H1 (cell line): ENCODE results near the gene ITGB8. TPM values are rescaled to one million over a fixed set of nuclear protein-coding genes. Genes with fewer than 3 reads are reported as not detected.

Experiments
- BCL11A ChIP-seq, 2 experiments: IDR thresholded peaks; one replicate each; pipeline ENCODE4 v1.6.1; 2011; ENCODE audit warnings: low read depth in 2 of 2, low read length in 2 of 2, mild to moderate bottlenecking in 2 of 2
- NRF1 ChIP-seq: IDR thresholded peaks from 2 replicates; pipeline ENCODE4 v1.6.1; 2011; ENCODE audit warnings: mild to moderate bottlenecking, low read depth, low read length, improper control_type of control experiment
- SIX5 ChIP-seq: IDR thresholded peaks from 2 replicates; pipeline ENCODE4 v1.6.1; 2011; ENCODE audit warnings: mild to moderate bottlenecking, low read depth, low read length
- SP2 ChIP-seq: IDR thresholded peaks from 2 replicates; pipeline ENCODE4 v1.6.1; 2012; ENCODE audit warnings: mild to moderate bottlenecking, low read length, inconsistent platforms
- polyA plus RNA-seq, 7 experiments: library from polyadenylated mRNA; depleted of rRNA in 3 of 7; stranded (reverse) in 5 of 7; unstranded in 2 of 7; fragments of >200 nt in 5 of 7; fragments of 200-250 nt in 2 of 7; gene quantifications; 1 replicate in 5 of 7; 2 replicates in 1 of 7; 4 replicates in 1 of 7; pipeline versions ENCODE4 v1.2.1 to v1.2.3, GENCODE V29; 2011 to 2013; ENCODE audit warnings: missing spikeins in 2 of 7, mixed read lengths in 2 of 7
- total RNA-seq: library from RNA; stranded (reverse); fragmentation: NEBNext Ultra II Directional; extraction: Animal tissue kit (Norgen Biotek cat#: 25700); gene quantifications from 2 replicates; pipeline ENCODE4 v1.2.1, GENCODE V29; 2021
- TF ChIP-seq, protein P1 (sequence below): fragments of 300-600 bp; sonication (generic); IDR thresholded peaks from 2 replicates; pipeline ENCODE4 v1.7.1; 2012; ENCODE audit warnings: low read length, moderate library complexity, mild to moderate bottlenecking, inconsistent platforms; ENCODE audit not compliant: insufficient replicate concordance
- TF ChIP-seq, protein P2 (sequence below): IDR thresholded peaks from 2 replicates; pipeline ENCODE4 v1.6.1; 2011; ENCODE audit warnings: low read depth, mild to moderate bottlenecking, low read length; ENCODE audit not compliant: insufficient read depth
- TF ChIP-seq, protein P3 (sequence below): IDR thresholded peaks from 2 replicates; pipeline ENCODE4 v1.6.1; 2012; ENCODE audit warnings: inconsistent platforms

ITGB8 gene
- total and polyA plus RNA-seq, 2 of the 8 experiments (the other 6 are each of a cell fraction or from before 2014, with no cell fraction given) = 1.2 to 3.6 TPM

DNA sequence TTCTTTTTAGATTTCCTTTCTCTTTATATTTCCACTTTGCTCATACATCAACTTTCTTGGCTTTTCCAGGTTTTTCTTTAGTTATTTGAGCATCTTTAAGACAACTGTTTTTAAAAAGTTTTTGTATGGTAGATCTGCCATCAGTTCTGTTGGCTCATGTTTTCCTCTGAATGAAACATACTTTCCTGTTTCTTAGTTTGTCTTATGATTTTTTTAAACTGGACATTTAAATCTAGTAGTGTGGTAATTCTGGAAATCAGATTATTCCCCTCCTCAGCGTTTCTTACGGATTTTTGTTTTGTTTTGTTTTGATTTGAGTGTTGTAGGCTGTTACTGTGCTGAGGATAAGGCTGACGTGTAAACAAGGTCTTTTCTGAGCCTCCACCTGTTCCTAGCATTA is 33.8 kb upstream of the ITGB8 start (continued):
- no peak for TF ChIP-seq SIX5
- TF ChIP-seq SP2 = no peak
- no peak for TF ChIP-seq NRF1
- TF ChIP-seq, protein P1, sequence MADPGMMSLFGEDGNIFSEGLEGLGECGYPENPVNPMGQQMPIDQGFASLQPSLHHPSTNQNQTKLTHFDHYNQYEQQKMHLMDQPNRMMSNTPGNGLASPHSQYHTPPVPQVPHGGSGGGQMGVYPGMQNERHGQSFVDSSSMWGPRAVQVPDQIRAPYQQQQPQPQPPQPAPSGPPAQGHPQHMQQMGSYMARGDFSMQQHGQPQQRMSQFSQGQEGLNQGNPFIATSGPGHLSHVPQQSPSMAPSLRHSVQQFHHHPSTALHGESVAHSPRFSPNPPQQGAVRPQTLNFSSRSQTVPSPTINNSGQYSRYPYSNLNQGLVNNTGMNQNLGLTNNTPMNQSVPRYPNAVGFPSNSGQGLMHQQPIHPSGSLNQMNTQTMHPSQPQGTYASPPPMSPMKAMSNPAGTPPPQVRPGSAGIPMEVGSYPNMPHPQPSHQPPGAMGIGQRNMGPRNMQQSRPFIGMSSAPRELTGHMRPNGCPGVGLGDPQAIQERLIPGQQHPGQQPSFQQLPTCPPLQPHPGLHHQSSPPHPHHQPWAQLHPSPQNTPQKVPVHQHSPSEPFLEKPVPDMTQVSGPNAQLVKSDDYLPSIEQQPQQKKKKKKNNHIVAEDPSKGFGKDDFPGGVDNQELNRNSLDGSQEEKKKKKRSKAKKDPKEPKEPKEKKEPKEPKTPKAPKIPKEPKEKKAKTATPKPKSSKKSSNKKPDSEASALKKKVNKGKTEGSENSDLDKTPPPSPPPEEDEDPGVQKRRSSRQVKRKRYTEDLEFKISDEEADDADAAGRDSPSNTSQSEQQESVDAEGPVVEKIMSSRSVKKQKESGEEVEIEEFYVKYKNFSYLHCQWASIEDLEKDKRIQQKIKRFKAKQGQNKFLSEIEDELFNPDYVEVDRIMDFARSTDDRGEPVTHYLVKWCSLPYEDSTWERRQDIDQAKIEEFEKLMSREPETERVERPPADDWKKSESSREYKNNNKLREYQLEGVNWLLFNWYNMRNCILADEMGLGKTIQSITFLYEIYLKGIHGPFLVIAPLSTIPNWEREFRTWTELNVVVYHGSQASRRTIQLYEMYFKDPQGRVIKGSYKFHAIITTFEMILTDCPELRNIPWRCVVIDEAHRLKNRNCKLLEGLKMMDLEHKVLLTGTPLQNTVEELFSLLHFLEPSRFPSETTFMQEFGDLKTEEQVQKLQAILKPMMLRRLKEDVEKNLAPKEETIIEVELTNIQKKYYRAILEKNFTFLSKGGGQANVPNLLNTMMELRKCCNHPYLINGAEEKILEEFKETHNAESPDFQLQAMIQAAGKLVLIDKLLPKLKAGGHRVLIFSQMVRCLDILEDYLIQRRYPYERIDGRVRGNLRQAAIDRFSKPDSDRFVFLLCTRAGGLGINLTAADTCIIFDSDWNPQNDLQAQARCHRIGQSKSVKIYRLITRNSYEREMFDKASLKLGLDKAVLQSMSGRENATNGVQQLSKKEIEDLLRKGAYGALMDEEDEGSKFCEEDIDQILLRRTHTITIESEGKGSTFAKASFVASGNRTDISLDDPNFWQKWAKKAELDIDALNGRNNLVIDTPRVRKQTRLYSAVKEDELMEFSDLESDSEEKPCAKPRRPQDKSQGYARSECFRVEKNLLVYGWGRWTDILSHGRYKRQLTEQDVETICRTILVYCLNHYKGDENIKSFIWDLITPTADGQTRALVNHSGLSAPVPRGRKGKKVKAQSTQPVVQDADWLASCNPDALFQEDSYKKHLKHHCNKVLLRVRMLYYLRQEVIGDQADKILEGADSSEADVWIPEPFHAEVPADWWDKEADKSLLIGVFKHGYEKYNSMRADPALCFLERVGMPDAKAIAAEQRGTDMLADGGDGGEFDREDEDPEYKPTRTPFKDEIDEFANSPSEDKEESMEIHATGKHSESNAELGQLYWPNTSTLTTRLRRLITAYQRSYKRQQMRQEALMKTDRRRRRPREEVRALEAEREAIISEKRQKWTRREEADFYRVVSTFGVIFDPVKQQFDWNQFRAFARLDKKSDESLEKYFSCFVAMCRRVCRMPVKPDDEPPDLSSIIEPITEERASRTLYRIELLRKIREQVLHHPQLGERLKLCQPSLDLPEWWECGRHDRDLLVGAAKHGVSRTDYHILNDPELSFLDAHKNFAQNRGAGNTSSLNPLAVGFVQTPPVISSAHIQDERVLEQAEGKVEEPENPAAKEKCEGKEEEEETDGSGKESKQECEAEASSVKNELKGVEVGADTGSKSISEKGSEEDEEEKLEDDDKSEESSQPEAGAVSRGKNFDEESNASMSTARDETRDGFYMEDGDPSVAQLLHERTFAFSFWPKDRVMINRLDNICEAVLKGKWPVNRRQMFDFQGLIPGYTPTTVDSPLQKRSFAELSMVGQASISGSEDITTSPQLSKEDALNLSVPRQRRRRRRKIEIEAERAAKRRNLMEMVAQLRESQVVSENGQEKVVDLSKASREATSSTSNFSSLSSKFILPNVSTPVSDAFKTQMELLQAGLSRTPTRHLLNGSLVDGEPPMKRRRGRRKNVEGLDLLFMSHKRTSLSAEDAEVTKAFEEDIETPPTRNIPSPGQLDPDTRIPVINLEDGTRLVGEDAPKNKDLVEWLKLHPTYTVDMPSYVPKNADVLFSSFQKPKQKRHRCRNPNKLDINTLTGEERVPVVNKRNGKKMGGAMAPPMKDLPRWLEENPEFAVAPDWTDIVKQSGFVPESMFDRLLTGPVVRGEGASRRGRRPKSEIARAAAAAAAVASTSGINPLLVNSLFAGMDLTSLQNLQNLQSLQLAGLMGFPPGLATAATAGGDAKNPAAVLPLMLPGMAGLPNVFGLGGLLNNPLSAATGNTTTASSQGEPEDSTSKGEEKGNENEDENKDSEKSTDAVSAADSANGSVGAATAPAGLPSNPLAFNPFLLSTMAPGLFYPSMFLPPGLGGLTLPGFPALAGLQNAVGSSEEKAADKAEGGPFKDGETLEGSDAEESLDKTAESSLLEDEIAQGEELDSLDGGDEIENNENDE = no peak
- TF ChIP-seq, protein P2, sequence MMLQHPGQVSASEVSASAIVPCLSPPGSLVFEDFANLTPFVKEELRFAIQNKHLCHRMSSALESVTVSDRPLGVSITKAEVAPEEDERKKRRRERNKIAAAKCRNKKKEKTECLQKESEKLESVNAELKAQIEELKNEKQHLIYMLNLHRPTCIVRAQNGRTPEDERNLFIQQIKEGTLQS = no peak
- TF ChIP-seq BCL11A (IDR thresholded peaks at IDR 0.05; ENCODE audit: low read depth in 2 of 2, low read length in 2 of 2) = no peak
- TF ChIP-seq, protein P3, sequence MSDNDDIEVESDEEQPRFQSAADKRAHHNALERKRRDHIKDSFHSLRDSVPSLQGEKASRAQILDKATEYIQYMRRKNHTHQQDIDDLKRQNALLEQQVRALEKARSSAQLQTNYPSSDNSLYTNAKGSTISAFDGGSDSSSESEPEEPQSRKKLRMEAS = no peak
